ENCODE results near the gene NUP88. TPM values are rescaled to one million over a fixed set of nuclear protein-coding genes. Genes with fewer than 3 reads are reported as not detected.

The NUP88 gene
- total and polyA plus RNA-seq, 2 donors (not counting 3 experiments of a cell fraction or from before 2014, with no cell fraction given): 52.5 to 95.8 TPM

DNA sequence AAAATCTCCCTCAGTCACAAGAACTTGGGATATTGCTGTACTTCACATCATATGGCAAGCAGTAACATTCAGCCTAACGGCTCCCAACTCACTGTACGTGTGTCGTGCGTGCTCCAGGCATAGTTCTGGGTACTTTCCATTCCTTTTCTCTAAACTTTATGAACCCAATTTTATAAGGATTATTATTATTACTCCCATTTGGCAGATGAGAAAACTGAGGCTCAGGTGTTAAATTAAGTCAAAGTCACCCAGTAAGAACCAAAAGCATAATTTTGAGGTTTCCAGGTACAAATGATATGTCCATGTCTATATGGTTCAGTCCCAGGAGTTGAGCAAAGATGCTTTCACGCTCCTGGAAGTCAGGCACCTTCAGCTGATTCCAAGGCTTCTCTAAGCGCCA, 24.3 kb upstream of the NUP88 start:
- intact Hi-C loops (cut with micrococcal nuclease) (no loop called here), dilution Hi-C loops (cut with MboI; ENCODE audit: extremely low pct_ligation_motif_present, low sequenced_read_pairs) (no loop called here)
- H3K9ac ChIP-seq (replicated peaks; ENCODE audit: extremely low read depth, insufficient read depth, low read length): no peak overlapping the region
- no TSS peak for BruUV-seq (replicated peaks)
- TF ChIP-seq MAX (IDR thresholded peaks at IDR 0.05; ENCODE audit: insufficient read depth, insufficient read length): no peak
- no peak for TF ChIP-seq CTCF (IDR thresholded peaks at IDR 0.05; ENCODE audit: extremely low read depth in 1 of 2, insufficient read depth in 1 of 2, low read depth in 1 of 2, low read length in 2 of 2)
- TF ChIP-seq POLR2A (IDR thresholded peaks at IDR 0.05; ENCODE audit: low read depth, low read length): no peak
- TF ChIP-seq GATA2 (IDR thresholded peaks at IDR 0.05; ENCODE audit: insufficient read depth, insufficient read length, low read depth, low read length): no peak
- TF ChIP-seq POLR2AphosphoS5 (IDR thresholded peaks at IDR 0.05; ENCODE audit: insufficient read depth, low read depth, low read length): no peak
- H3K9me3 ChIP-seq (replicated peaks; ENCODE audit: control insufficient read depth, insufficient read depth, low read length): no peaks in the 10 kb centered on the region
- H3K4me3 ChIP-seq (replicated peaks in 1 of 3; ENCODE audit: insufficient read depth in 1 of 3, low read depth in 1 of 3, low read length in 3 of 3): no peak overlapping the region
- peaks cover 3% of the 10 kb centered on the region for H3K4me1 ChIP-seq (ENCODE audit: control insufficient read depth, extremely low read depth, insufficient read depth, low read length)
- CTCF ChIA-PET: no interaction called here
- H3K9me1 ChIP-seq (replicated peaks; ENCODE audit: control insufficient read depth, extremely low read depth, insufficient read depth, low read length): no peaks in the 10 kb centered on the region
- H2AFZ ChIP-seq (ENCODE audit: low read depth, low read length): no peak overlapping the region
- H3K4me2 ChIP-seq (ENCODE audit: insufficient read depth, low read length): no peak overlapping the region
- FAIRE-seq (no peak), DNase-seq (ENCODE audit: low read depth, low spot score) (no peak)
- no peaks in the 10 kb centered on the region for H4K20me1 ChIP-seq (replicated peaks; ENCODE audit: control insufficient read depth, extremely low read depth, insufficient read depth, low read length)
- H3K79me2 ChIP-seq (ENCODE audit: control insufficient read depth, insufficient read depth, low read length): peaks cover 2% of the 10 kb centered on the region
- no peak overlapping the region for H3K27ac ChIP-seq (ENCODE audit: insufficient read depth, low read depth, low read length)
- peaks cover 6 to 29% of the 10 kb centered on the region in 2 experiments for H3K36me3 ChIP-seq (ENCODE audit: control insufficient read depth in 2 of 2, extremely low read depth in 1 of 2, insufficient read depth in 2 of 2, low read length in 2 of 2)
- H3K27me3 ChIP-seq (ENCODE audit: control insufficient read depth in 2 of 2, insufficient read depth in 2 of 2, low read length in 2 of 2): no peaks in the 10 kb centered on the region
- POLR2A ChIA-PET: no interaction called here

DNA sequence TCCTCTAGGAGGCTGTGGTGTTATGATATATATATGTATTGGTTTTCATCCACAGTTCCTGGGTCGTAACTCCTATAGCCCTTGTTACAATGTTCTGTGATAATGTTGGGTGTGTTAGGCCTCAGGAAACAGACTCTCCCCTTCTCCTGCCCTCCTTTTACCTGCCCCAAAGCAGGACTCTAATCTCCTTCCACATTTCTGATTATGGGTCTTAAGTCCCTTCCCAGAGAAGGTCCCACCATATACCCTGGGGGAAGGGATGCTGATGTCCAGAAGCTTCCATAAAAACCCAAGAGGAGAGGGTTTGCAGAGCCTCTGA, 19.9 kb upstream of the NUP88 start:
- H3K4me1 ChIP-seq (ENCODE audit: control insufficient read depth, extremely low read depth, insufficient read depth, low read length): peaks cover 17% of the 10 kb centered on the region
- peak overlapping the region; percentile 70 for H3K4me2 ChIP-seq (ENCODE audit: insufficient read depth, low read length)
- peaks cover 28% of the 10 kb centered on the region for H3K79me2 ChIP-seq (ENCODE audit: control insufficient read depth, insufficient read depth, low read length)
- DNase-seq (ENCODE audit: low read depth, low spot score) (no peak), FAIRE-seq (no peak)
- H3K9ac ChIP-seq (replicated peaks; ENCODE audit: extremely low read depth, insufficient read depth, low read length): peak overlapping the region; percentile 12
- H3K9me3 ChIP-seq (replicated peaks; ENCODE audit: control insufficient read depth, insufficient read depth, low read length): no peaks in the 10 kb centered on the region
- no peaks in the 10 kb centered on the region for H4K20me1 ChIP-seq (replicated peaks; ENCODE audit: control insufficient read depth, extremely low read depth, insufficient read depth, low read length)
- ChIA-PET CTCF (interaction anchor here (0.6 to 3.3 kb wide), 51 partner anchors 9 to 1187 kb away, joined by 3 to 43 read pairs (median 4); partner anchors contain the start of genes DERL2, DHX33, MIS12 and NUP88), POLR2A (interaction anchor here (0.6 to 1.4 kb wide), 3 partner anchors 20 to 248 kb away, joined by 3 to 9 read pairs (median 4); partner anchors contain the start of genes NUP88 and ZNF594)
- dilution Hi-C loops (cut with MboI; ENCODE audit: extremely low pct_ligation_motif_present, low sequenced_read_pairs): no loop called here
- BruUV-seq (replicated peaks): no TSS peak
- peak overlapping the region; percentile 73 for H2AFZ ChIP-seq (ENCODE audit: low read depth, low read length)
- H3K27ac ChIP-seq (ENCODE audit: insufficient read depth, low read depth, low read length): peak overlapping the region; percentile 9
- intact Hi-C loops (cut with micrococcal nuclease): loop anchor here (1.0 to 2.0 kb wide), 4 partner anchors 20 to 243 kb away; partner anchors contain the start of genes DHX33 and NUP88
- no peaks in the 10 kb centered on the region for H3K9me1 ChIP-seq (replicated peaks; ENCODE audit: control insufficient read depth, extremely low read depth, insufficient read depth, low read length)
- peak overlapping the region in 1 of 3 experiments; percentile 25 for H3K4me3 ChIP-seq (replicated peaks in 1 of 3; ENCODE audit: insufficient read depth in 1 of 3, low read depth in 1 of 3, low read length in 3 of 3)
- TF ChIP-seq MAX (IDR thresholded peaks at IDR 0.05; ENCODE audit: insufficient read depth, insufficient read length) (no peak), FOS (IDR thresholded peaks at IDR 0.05; ENCODE audit: borderline replicate concordance, insufficient read depth, low read length) (no peak), POLR2AphosphoS5 (IDR thresholded peaks at IDR 0.05; ENCODE audit: insufficient read depth, low read depth, low read length) (no peak), CTCF (IDR thresholded peaks at IDR 0.05; ENCODE audit: extremely low read depth in 1 of 2, insufficient read depth in 1 of 2, low read depth in 1 of 2, low read length in 2 of 2) (no peak), GATA2 (IDR thresholded peaks at IDR 0.05; ENCODE audit: insufficient read depth, insufficient read length, low read depth, low read length) (no peak), POLR2A (IDR thresholded peaks at IDR 0.05; ENCODE audit: low read depth, low read length) (no peak), JUN (IDR thresholded peaks at IDR 0.05; ENCODE audit: borderline replicate concordance, insufficient read depth, insufficient read length, low read depth) (no peak), MYC (IDR thresholded peaks at IDR 0.05; ENCODE audit: low read depth, low read length) (no peak)
- peaks cover 9 to 21% of the 10 kb centered on the region in 2 experiments for H3K36me3 ChIP-seq (ENCODE audit: control insufficient read depth in 2 of 2, extremely low read depth in 1 of 2, insufficient read depth in 2 of 2, low read length in 2 of 2)
- no peaks in the 10 kb centered on the region for H3K27me3 ChIP-seq (ENCODE audit: control insufficient read depth in 2 of 2, insufficient read depth in 2 of 2, low read length in 2 of 2)
